RCC 7860 (cell line): ENCODE measurements around the gene CPNE7.
"Not testable (repeated sequence)": the region's sequence is repeated elsewhere in the genome, so short reads cannot be mapped to it uniquely, and the experiment has no call there.

ENCODE experiments used
- DNase-seq: peaks from one replicate; pipeline ENCODE4 v3.0.0-alpha.2; 2015; ENCODE audit warnings: low spot score
- FAIRE-seq: peaks from 2 replicates; lab custom pipeline; 2012; peaks lifted over from hg19 to GRCh38; lab: Jason Lieb, UNC

Gene CPNE7

GRCh38 chr16:89564476-89565255, 10.9 kb upstream of the CPNE7 start:
- FAIRE-seq, result no peak

GRCh38 chr16:89565256-89565505, 10.4 kb upstream of the CPNE7 start:
- no peak for DNase-seq

More at GRCh38 chr16:89564476-89565255, 10.9 kb upstream of the CPNE7 start:
- DNase-seq, result no peak

GRCh38 chr16:89565506-89566372, 9.8 kb upstream of the CPNE7 start:
- peak; percentile 70 for DNase-seq
- FAIRE-seq, result no peak

More at GRCh38 chr16:89565256-89565505, 10.4 kb upstream of the CPNE7 start:
- no peak for FAIRE-seq

- no peak for FAIRE-seq
Measured at GRCh38 chr16:89567656-89568594, 7.6 kb upstream of the CPNE7 start.

GRCh38 chr16:89569506-89570341, 5.8 kb upstream of the CPNE7 start:
- DNase-seq (no peak), FAIRE-seq (no peak)

More at GRCh38 chr16:89567656-89568594, 7.6 kb upstream of the CPNE7 start:
- DNase-seq, result no peak

- no peak for DNase-seq
- FAIRE-seq, result no peak
Measured at GRCh38 chr16:89570342-89570923, 5.1 kb upstream of the CPNE7 start.

- not testable (repeated sequence) for DNase-seq, FAIRE-seq
Measured at GRCh38 chr16:89570983-89571598, 4.5 kb upstream of the CPNE7 start.

- DNase-seq (no peak), FAIRE-seq (no peak)
Measured at GRCh38 chr16:89571636-89572035, 3.9 kb upstream of the CPNE7 start.

- no peak for FAIRE-seq
- DNase-seq, result no peak
Measured at GRCh38 chr16:89572073-89572484, 3.5 kb upstream of the CPNE7 start.

GRCh38 chr16:89572485-89573205, 2.9 kb upstream of the CPNE7 start:
- FAIRE-seq (no peak), DNase-seq (no peak)

- no peak for FAIRE-seq
- DNase-seq, result no peak
Measured at GRCh38 chr16:89573826-89574680, 1.5 kb upstream of the CPNE7 start.

GRCh38 chr16:89574681-89575246, 794 bp upstream of the CPNE7 start:
- FAIRE-seq, result no peak
- no peak for DNase-seq

GRCh38 chr16:89576153-89577054, 846 bp downstream of the CPNE7 start:
- DNase-seq (no peak), FAIRE-seq (no peak)

- FAIRE-seq (no peak), DNase-seq (no peak)
Measured at GRCh38 chr16:89577055-89577759, 1.6 kb downstream of the CPNE7 start.

GRCh38 chr16:89579351-89579750, 3.8 kb downstream of the CPNE7 start:
- no peak for DNase-seq
- no peak for FAIRE-seq
